Fibroblast of lung (primary cell): ENCODE measurements around the gene STAP2. TPM values are rescaled to one million over a fixed set of nuclear protein-coding genes. Genes with fewer than 3 reads are reported as not detected.
"Not testable (repeated sequence)": the region's sequence is repeated elsewhere in the genome, so short reads cannot be mapped to it uniquely, and the experiment has no call there.

Experiments used
- DNase-seq, 2 donors: peaks; one replicate each; pipeline versions ENCODE4 v3.0.0 to v3.0.0-alpha.2; 2010; ENCODE audit warnings: low read depth in 2 of 2
- H2AFZ ChIP-seq: 2 replicates; pipeline ENCODE4 v1.5.1; 2012; ENCODE audit warnings: low read length, control low read depth, inconsistent platforms
- H3K27ac ChIP-seq: 2 replicates; pipeline ENCODE4 v1.5.1; 2011; ENCODE audit warnings: low read length, control low read depth; ENCODE audit not compliant: insufficient read depth
- H3K27me3 ChIP-seq: 2 replicates; pipeline ENCODE4 v1.5.1; 2011; ENCODE audit warnings: mild to moderate bottlenecking, low read length; ENCODE audit not compliant: control insufficient read depth, insufficient read depth
- H3K36me3 ChIP-seq: 2 replicates; pipeline ENCODE4 v1.5.1; 2011; ENCODE audit warnings: low read length; ENCODE audit not compliant: control insufficient read depth, insufficient read depth
- H3K4me1 ChIP-seq: 2 replicates; pipeline ENCODE4 v1.5.1; 2011; ENCODE audit warnings: low read length; ENCODE audit not compliant: control insufficient read depth, insufficient read depth; ENCODE audit errors: extremely low read depth
- H3K4me2 ChIP-seq: 2 replicates; pipeline ENCODE4 v1.5.1; 2011; ENCODE audit warnings: low read length, control low read depth; ENCODE audit not compliant: insufficient read depth; ENCODE audit errors: extremely low read depth
- H3K4me3 ChIP-seq, 4 experiments: fragments of 200-600 bp in 1 of 4; sonication (generic) in 1 of 4; replicated peaks in 1 of 4; 2 replicates each; pipeline ENCODE4 v1.5.1; 2011 to 2016; ENCODE audit warnings: low read length in 4 of 4, low read depth in 3 of 4, mild to moderate bottlenecking in 3 of 4, control low read depth in 2 of 4, inconsistent platforms in 1 of 4, mixed read lengths in 1 of 4; ENCODE audit not compliant: insufficient read depth in 1 of 4; ENCODE audit errors: control extremely low read depth in 1 of 4
- H3K79me2 ChIP-seq: 2 replicates; pipeline ENCODE4 v1.5.1; 2012; ENCODE audit warnings: mild to moderate bottlenecking, low read length, inconsistent platforms; ENCODE audit not compliant: control insufficient read depth, insufficient read depth
- H3K9ac ChIP-seq: 2 replicates; pipeline ENCODE4 v1.5.1; 2011; ENCODE audit warnings: mild to moderate bottlenecking, low read length, control low read depth; ENCODE audit not compliant: insufficient read depth
- H3K9me3 ChIP-seq: 2 replicates; pipeline ENCODE4 v1.5.1; 2012; ENCODE audit warnings: low read depth, low read length; ENCODE audit not compliant: control insufficient read depth, insufficient read depth
- H4K20me1 ChIP-seq: 2 replicates; pipeline ENCODE4 v1.5.1; 2011; ENCODE audit warnings: low read length; ENCODE audit not compliant: control insufficient read depth, insufficient read depth; ENCODE audit errors: extremely low read depth
- CTCF ChIP-seq, 2 donors: IDR thresholded peaks in 1 of 2; conservative IDR thresholded peaks in 1 of 2; 1 replicate in 1 of 2; 2 replicates in 1 of 2; pipeline ENCODE4 v1.5.1; 2011 to 2012; ENCODE audit warnings: low read length in 2 of 2, control low read depth in 1 of 2, inconsistent platforms in 1 of 2, low read depth in 1 of 2, mild to moderate bottlenecking in 1 of 2
- EZH2 ChIP-seq: IDR thresholded peaks from 2 replicates; pipeline ENCODE4 v1.5.1; 2012; ENCODE audit warnings: low read length, control low read depth, mild to moderate bottlenecking; ENCODE audit errors: missing control alignments
- polyA plus RNA-seq, 2 donors: library from polyadenylated mRNA; depleted of rRNA in 1 of 2; stranded (reverse) in 1 of 2; unstranded in 1 of 2; fragments of >200 nt; gene quantifications; 2 replicates each; pipeline ENCODE4 v1.2.1, GENCODE V29; 2011 to 2012; ENCODE audit warnings: missing spikeins in 1 of 2
- total RNA-seq: library from RNA; depleted of rRNA; stranded (reverse); fragments of >200 nt; gene quantifications from 2 replicates; pipeline ENCODE4 v1.2.1, GENCODE V29; 2014

STAP2 gene
- total and polyA plus RNA-seq, 2 donors (not counting 1 experiment from before 2014, with no cell fraction given), result 1.7 to 4.8 TPM

GRCh38 chr19:4334929-4335570, 3.6 kb downstream of the STAP2 start:
- TF ChIP-seq CTCF (conservative IDR thresholded peaks at IDR 0.05 in 1 of 2, IDR thresholded peaks at IDR 0.05 in 1 of 2; ENCODE audit: low read depth in 1 of 2, low read length in 2 of 2) (no peak), EZH2 (no peak)
- H3K4me2 ChIP-seq, result no peak overlapping the region
- H3K4me1 ChIP-seq, result no peaks in the 10 kb centered on the region
- H3K27ac ChIP-seq, result no peak overlapping the region
- DNase-seq, result no peak
- H3K9ac ChIP-seq, result no peak overlapping the region
- H3K36me3 ChIP-seq, result no peaks in the 10 kb centered on the region
- no peaks in the 10 kb centered on the region for H4K20me1 ChIP-seq
- no peaks in the 10 kb centered on the region for H3K79me2 ChIP-seq
- no peak overlapping the region for H2AFZ ChIP-seq
- no peak overlapping the region for H3K4me3 ChIP-seq
- no peaks in the 10 kb centered on the region for H3K9me3 ChIP-seq
- H3K27me3 ChIP-seq, result no peaks in the 10 kb centered on the region

- Histone ChIP-seq H3K4me2 (no peak overlapping the region), H3K27ac (no peak overlapping the region), H3K4me3 (no peak overlapping the region), H3K36me3 (no peaks in the 10 kb centered on the region), H4K20me1 (no peaks in the 10 kb centered on the region), H3K4me1 (no peaks in the 10 kb centered on the region), H3K9ac (no peak overlapping the region), H3K79me2 (no peaks in the 10 kb centered on the region), H3K27me3 (peaks cover 3% of the 10 kb centered on the region), H2AFZ (no peak overlapping the region), H3K9me3 (no peaks in the 10 kb centered on the region)
- DNase-seq, result no peak
- TF ChIP-seq CTCF (conservative IDR thresholded peaks at IDR 0.05 in 1 of 2, IDR thresholded peaks at IDR 0.05 in 1 of 2; ENCODE audit: low read depth in 1 of 2, low read length in 2 of 2), result no peak
- no peak for TF ChIP-seq EZH2
Measured at GRCh38 chr19:4329858-4330257, 8.8 kb downstream of the STAP2 start.

- not testable (repeated sequence) for H3K36me3 ChIP-seq, H3K9ac ChIP-seq, H3K4me2 ChIP-seq, H3K79me2 ChIP-seq, H3K4me1 ChIP-seq, H4K20me1 ChIP-seq, H3K9me3 ChIP-seq, DNase-seq, H3K27me3 ChIP-seq, H3K27ac ChIP-seq, H2AFZ ChIP-seq
- H3K4me3 ChIP-seq, result peak overlapping the region in 2 of 4 experiments; percentile 61 to 64
Measured at GRCh38 chr19:4328991-4329681, 9.5 kb downstream of the STAP2 start.
